OCI-LY1 (cell line): Measurements from ENCODE around the gene ANTXR1.

ENCODE experiments used
- H2AFZ ChIP-seq: fragments of 200-600 bp; sonication (generic), shearing (Covaris generic); 2 replicates; pipeline ENCODE4 v1.6.0; 2014; ENCODE audit warnings: antibody characterized with exemption, mild to moderate bottlenecking, low read length
- H3F3A ChIP-seq: fragments of 200-600 bp; sonication (generic), shearing (Covaris generic); 2 replicates; pipeline ENCODE4 v1.6.0; 2014; ENCODE audit warnings: mild to moderate bottlenecking, antibody characterized with exemption, low read length, moderate library complexity; ENCODE audit not compliant: insufficient read depth
- H3K27ac ChIP-seq: fragments of 200-600 bp; sonication (generic); 2 replicates; pipeline ENCODE4 v1.5.1; 2014; ENCODE audit warnings: low read length, mixed run types, mild to moderate bottlenecking, low read depth; ENCODE audit not compliant: poor library complexity, severe bottlenecking
- H3K27me3 ChIP-seq: fragments of 200-600 bp; sonication (generic); 2 replicates; pipeline ENCODE4 v1.6.0; 2014; ENCODE audit warnings: antibody characterized with exemption, mild to moderate bottlenecking, low read length, moderate library complexity; ENCODE audit not compliant: insufficient read depth
- H3K36me3 ChIP-seq: fragments of 200-600 bp; sonication (generic); 2 replicates; pipeline ENCODE4 v1.6.1; 2014; ENCODE audit warnings: mild to moderate bottlenecking, antibody characterized with exemption, low read length, moderate library complexity, mixed read lengths; ENCODE audit not compliant: insufficient read depth
- H3K4me1 ChIP-seq: fragments of 200-600 bp; sonication (generic); 2 replicates; pipeline ENCODE4 v1.5.1; 2014; ENCODE audit warnings: mild to moderate bottlenecking, low read length, moderate library complexity; ENCODE audit not compliant: insufficient read depth, severe bottlenecking
- H3K4me2 ChIP-seq: fragments of 200-600 bp; sonication (generic), shearing (Covaris generic); 2 replicates; pipeline ENCODE4 v1.6.1; 2014; ENCODE audit warnings: low read length
- H3K4me3 ChIP-seq: fragments of 200-600 bp; sonication (generic); 2 replicates; pipeline ENCODE4 v1.5.1; 2014; ENCODE audit warnings: low read length, low read depth, mild to moderate bottlenecking, mixed read lengths; ENCODE audit not compliant: poor library complexity, severe bottlenecking
- H3K79me2 ChIP-seq: fragments of 200-600 bp; shearing (Covaris generic); 2 replicates; pipeline ENCODE4 v1.6.1; 2016; ENCODE audit warnings: mixed run types, low read length, mixed read lengths; ENCODE audit not compliant: insufficient read depth
- H3K9ac ChIP-seq: fragments of 200-600 bp; sonication (generic), shearing (Covaris generic); 2 replicates; pipeline ENCODE4 v1.6.1; 2014; ENCODE audit warnings: mild to moderate bottlenecking, low read length, mixed read lengths
- H3K9me2 ChIP-seq: fragments of 200-600 bp; sonication (generic), shearing (Covaris generic); 2 replicates; pipeline ENCODE4 v1.6.1; 2014; ENCODE audit warnings: low read depth, mild to moderate bottlenecking, low read length, mixed read lengths
- H3K9me3 ChIP-seq: fragments of 200-600 bp; shearing (Covaris generic); 2 replicates; pipeline ENCODE4 v1.6.1; 2014; ENCODE audit warnings: low read length, mixed read lengths
- H4K20me1 ChIP-seq: fragments of 200-600 bp; sonication (generic), shearing (Covaris generic); 2 replicates; pipeline ENCODE4 v1.6.0; 2016; ENCODE audit warnings: mild to moderate bottlenecking, low read length; ENCODE audit not compliant: insufficient read depth
- EZH2 ChIP-seq: fragments of 200-600 bp; sonication (generic), shearing (Covaris generic); IDR thresholded peaks from 2 replicates; pipeline ENCODE4 v1.8.0; 2017; ENCODE audit warnings: borderline replicate concordance, mixed run types, mild to moderate bottlenecking, antibody characterized with exemption, low read length, moderate library complexity, mixed read lengths
- TF ChIP-seq, protein P1 (sequence below): fragments of 200-600 bp; sonication (generic), shearing (Covaris generic); IDR thresholded peaks from 2 replicates; pipeline ENCODE4 v1.5.1; 2017; ENCODE audit warnings: mild to moderate bottlenecking, antibody characterized with exemption, low read length, moderate library complexity, mixed read lengths

The ANTXR1 gene

DNA sequence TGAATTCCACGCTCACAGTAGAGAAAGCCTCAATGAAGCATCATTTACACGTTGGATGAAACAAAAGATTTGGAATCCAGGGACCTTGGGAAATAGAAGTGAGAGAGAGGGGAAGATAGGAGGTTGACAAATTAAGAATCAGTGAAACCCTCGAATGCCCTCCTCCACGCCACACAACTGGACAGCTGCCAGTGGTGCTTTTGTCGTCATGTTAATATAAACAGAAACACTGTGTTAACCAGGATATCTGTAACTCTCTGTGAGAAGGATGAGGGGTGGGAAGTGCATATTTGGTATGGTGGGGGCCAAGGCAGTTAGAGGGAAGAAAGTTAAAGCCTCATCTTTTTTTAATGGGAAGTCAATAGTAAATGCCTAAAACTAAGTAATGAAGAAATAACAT lies 265.4 kb downstream of the ANTXR1 start:
- no peak overlapping the region for H3K4me3 ChIP-seq
- no peak overlapping the region for H2AFZ ChIP-seq
- H3K4me2 ChIP-seq = no peak overlapping the region
- H3K9me3 ChIP-seq = no peaks in the 10 kb centered on the region
- no peaks in the 10 kb centered on the region for H3K4me1 ChIP-seq
- no peak overlapping the region for H3K27ac ChIP-seq
- H3K79me2 ChIP-seq = no peaks in the 10 kb centered on the region
- no peak for TF ChIP-seq EZH2
- TF ChIP-seq, protein P1, sequence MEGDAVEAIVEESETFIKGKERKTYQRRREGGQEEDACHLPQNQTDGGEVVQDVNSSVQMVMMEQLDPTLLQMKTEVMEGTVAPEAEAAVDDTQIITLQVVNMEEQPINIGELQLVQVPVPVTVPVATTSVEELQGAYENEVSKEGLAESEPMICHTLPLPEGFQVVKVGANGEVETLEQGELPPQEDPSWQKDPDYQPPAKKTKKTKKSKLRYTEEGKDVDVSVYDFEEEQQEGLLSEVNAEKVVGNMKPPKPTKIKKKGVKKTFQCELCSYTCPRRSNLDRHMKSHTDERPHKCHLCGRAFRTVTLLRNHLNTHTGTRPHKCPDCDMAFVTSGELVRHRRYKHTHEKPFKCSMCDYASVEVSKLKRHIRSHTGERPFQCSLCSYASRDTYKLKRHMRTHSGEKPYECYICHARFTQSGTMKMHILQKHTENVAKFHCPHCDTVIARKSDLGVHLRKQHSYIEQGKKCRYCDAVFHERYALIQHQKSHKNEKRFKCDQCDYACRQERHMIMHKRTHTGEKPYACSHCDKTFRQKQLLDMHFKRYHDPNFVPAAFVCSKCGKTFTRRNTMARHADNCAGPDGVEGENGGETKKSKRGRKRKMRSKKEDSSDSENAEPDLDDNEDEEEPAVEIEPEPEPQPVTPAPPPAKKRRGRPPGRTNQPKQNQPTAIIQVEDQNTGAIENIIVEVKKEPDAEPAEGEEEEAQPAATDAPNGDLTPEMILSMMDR = no peak
- H3K9ac ChIP-seq = no peak overlapping the region
- H3K36me3 ChIP-seq = no peaks in the 10 kb centered on the region
- no peaks in the 10 kb centered on the region for H4K20me1 ChIP-seq
- H3K9me2 ChIP-seq = no peaks in the 10 kb centered on the region
- H3K27me3 ChIP-seq = no peaks in the 10 kb centered on the region
- no peaks in the 10 kb centered on the region for H3F3A ChIP-seq

GRCh38 chr2:69279211-69279610 lies 266.2 kb downstream of the ANTXR1 start:
- Histone ChIP-seq H3K4me3 (no peak overlapping the region), H3F3A (no peaks in the 10 kb centered on the region), H2AFZ (no peak overlapping the region), H3K36me3 (no peaks in the 10 kb centered on the region), H3K79me2 (no peaks in the 10 kb centered on the region), H3K27ac (no peak overlapping the region), H3K9ac (no peak overlapping the region), H3K27me3 (no peaks in the 10 kb centered on the region), H3K4me2 (no peak overlapping the region), H3K4me1 (no peaks in the 10 kb centered on the region), H3K9me2 (no peaks in the 10 kb centered on the region), H3K9me3 (no peaks in the 10 kb centered on the region), H4K20me1 (no peaks in the 10 kb centered on the region)
- no peak for TF ChIP-seq EZH2
- TF ChIP-seq, protein P1 = no peak

- Histone ChIP-seq H3K79me2 (no peaks in the 10 kb centered on the region), H3F3A (no peaks in the 10 kb centered on the region), H4K20me1 (no peaks in the 10 kb centered on the region), H2AFZ (no peak overlapping the region), H3K27ac (no peak overlapping the region), H3K4me3 (no peak overlapping the region), H3K36me3 (no peaks in the 10 kb centered on the region), H3K9ac (no peak overlapping the region), H3K9me3 (no peaks in the 10 kb centered on the region), H3K4me2 (no peak overlapping the region), H3K4me1 (no peaks in the 10 kb centered on the region), H3K27me3 (no peaks in the 10 kb centered on the region), H3K9me2 (no peaks in the 10 kb centered on the region)
- TF ChIP-seq, protein P1 = no peak
These were observed 267.1 kb downstream of the ANTXR1 start for GRCh38 chr2:69279931-69280681.
